Prostate gland (tissue), 2 donors: ENCODE results near the gene NRAP. TPM values are rescaled to one million over a fixed set of nuclear protein-coding genes. Genes with fewer than 3 reads are reported as not detected.

ENCODE experiments used
- DNase-seq: peaks from one replicate; pipeline ENCODE4 v3.0.0-alpha.2; 2019; ENCODE audit warnings: low spot score
- H3K27ac ChIP-seq, 2 donors: fragments of 200-600 bp; sonication (generic); 2 replicates each; pipeline ENCODE4 v1.5.1; 2017 to 2019
- H3K27me3 ChIP-seq: fragments of 200-600 bp; sonication (generic); replicated peaks from 2 replicates; pipeline ENCODE4 v1.5.1; 2019; ENCODE audit not compliant: insufficient read depth
- H3K36me3 ChIP-seq, 2 donors: fragments of 200-600 bp; sonication (generic); 1 replicate in 1 of 2; 2 replicates in 1 of 2; pipeline versions ENCODE4 v1.5.1 to v1.8.1; 2017 to 2019
- H3K4me1 ChIP-seq: fragments of 200-600 bp; sonication (generic); replicated peaks from 2 replicates; pipeline ENCODE4 v1.5.1; 2019
- H3K4me3 ChIP-seq, 2 donors: fragments of 200-600 bp; sonication (generic); 2 replicates each; pipeline ENCODE4 v1.5.1; 2017 to 2019
- H3K9me3 ChIP-seq: fragments of 200-600 bp; sonication (generic); 2 replicates; pipeline ENCODE4 v1.5.1; 2017
- POLR2A ChIP-seq: fragments of 450-650 bp; IDR thresholded peaks from one replicate; pipeline ENCODE4 v1.6.1; 2016; ENCODE audit warnings: antibody characterized with exemption, mild to moderate bottlenecking
- POLR2AphosphoS5 ChIP-seq: sonication (generic); formaldehyde crosslinking; IDR thresholded peaks from one replicate; pipeline ENCODE4 v1.6.1; 2017; ENCODE audit warnings: antibody characterized with exemption
- WGBS: methylation state at CpG from one replicate; pipeline ENCODE4 v1.1.5; 2018; 5-methylcytosine and 5-hydroxymethylcytosine counted together
- intact Hi-C: fragments of 100-400 bp; cut with DNase I; formaldehyde crosslinking; loops from one replicate; pipeline ENCODE4 v1.14.2; 2022
- total RNA-seq, 2 donors: library from RNA; depleted of rRNA; stranded (reverse); fragments of >200 nt; gene quantifications; one replicate each; pipeline ENCODE4 v1.1.0, GENCODE V29; 2016
- TF ChIP-seq, protein P1 (sequence below), 4 experiments: fragments of 200-600 bp in 2 of 4; fragments of 450-650 bp in 2 of 4; sonication (generic) in 2 of 4; IDR thresholded peaks; 1 replicate in 3 of 4; 2 replicates in 1 of 4; pipeline ENCODE4 v1.5.1; 2016 to 2019; ENCODE audit warnings: antibody characterized with exemption in 4 of 4, mild to moderate bottlenecking in 2 of 4, moderate library complexity in 2 of 4

NRAP gene
- total RNA-seq, 2 donors from 2014 or later = 0.85 to 11.2 TPM

GRCh38 chr10:113651898-113652297 lies 11.9 kb downstream of the NRAP start:
- Histone ChIP-seq H3K27me3 (no peaks in the 10 kb centered on the region), H3K4me1 (no peaks in the 10 kb centered on the region), H3K27ac (no peak overlapping the region), H3K4me3 (no peak overlapping the region), H3K36me3 (no peaks in the 10 kb centered on the region), H3K9me3 (no peaks in the 10 kb centered on the region)
- TF ChIP-seq POLR2A = no peak
- no peak for TF ChIP-seq POLR2AphosphoS5
- TF ChIP-seq, protein P1, sequence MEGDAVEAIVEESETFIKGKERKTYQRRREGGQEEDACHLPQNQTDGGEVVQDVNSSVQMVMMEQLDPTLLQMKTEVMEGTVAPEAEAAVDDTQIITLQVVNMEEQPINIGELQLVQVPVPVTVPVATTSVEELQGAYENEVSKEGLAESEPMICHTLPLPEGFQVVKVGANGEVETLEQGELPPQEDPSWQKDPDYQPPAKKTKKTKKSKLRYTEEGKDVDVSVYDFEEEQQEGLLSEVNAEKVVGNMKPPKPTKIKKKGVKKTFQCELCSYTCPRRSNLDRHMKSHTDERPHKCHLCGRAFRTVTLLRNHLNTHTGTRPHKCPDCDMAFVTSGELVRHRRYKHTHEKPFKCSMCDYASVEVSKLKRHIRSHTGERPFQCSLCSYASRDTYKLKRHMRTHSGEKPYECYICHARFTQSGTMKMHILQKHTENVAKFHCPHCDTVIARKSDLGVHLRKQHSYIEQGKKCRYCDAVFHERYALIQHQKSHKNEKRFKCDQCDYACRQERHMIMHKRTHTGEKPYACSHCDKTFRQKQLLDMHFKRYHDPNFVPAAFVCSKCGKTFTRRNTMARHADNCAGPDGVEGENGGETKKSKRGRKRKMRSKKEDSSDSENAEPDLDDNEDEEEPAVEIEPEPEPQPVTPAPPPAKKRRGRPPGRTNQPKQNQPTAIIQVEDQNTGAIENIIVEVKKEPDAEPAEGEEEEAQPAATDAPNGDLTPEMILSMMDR (IDR thresholded peaks at IDR 0.05) = no peak
- intact Hi-C loops = no loop called here
- DNase-seq = no peak
- WGBS = 38% methylated on average over 1 of the region's 1 CpG

- no peak overlapping the region for H3K4me3 ChIP-seq
- no peaks in the 10 kb centered on the region for H3K4me1 ChIP-seq
- no peaks in the 10 kb centered on the region for H3K9me3 ChIP-seq
- 95% methylated on average over 2 of the region's 2 CpGs for WGBS
- no peak for DNase-seq
- TF ChIP-seq, protein P1 (IDR thresholded peaks at IDR 0.05) = no peak
- no peak for TF ChIP-seq POLR2A
- no peak for TF ChIP-seq POLR2AphosphoS5
- intact Hi-C loops = no loop called here
- H3K27me3 ChIP-seq = no peaks in the 10 kb centered on the region
- no peak overlapping the region for H3K27ac ChIP-seq
- H3K36me3 ChIP-seq = no peaks in the 10 kb centered on the region
These were observed 12.8 kb downstream of the NRAP start for GRCh38 chr10:113651021-113651420.

DNA sequence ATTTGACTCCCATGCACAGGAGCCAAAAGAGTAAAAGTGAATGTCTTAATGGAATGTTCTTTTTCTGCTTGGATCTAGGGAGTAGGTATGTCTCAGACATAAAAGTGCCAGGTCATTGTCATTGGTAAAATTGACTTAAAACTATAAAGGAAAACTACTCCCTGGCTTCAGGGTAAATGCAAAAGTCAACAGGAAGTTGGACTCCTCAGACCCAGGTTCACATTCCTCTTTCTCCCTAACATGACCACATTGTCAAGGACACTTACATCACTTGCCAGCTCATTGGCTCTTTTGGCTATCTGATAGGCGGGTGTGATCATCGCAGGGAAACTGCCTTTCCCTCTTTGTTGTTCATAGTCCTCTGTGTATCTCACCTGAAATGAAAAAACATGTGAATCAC lies 13.7 kb downstream of the NRAP start:
- no peak for TF ChIP-seq POLR2AphosphoS5
- TF ChIP-seq, protein P1 (IDR thresholded peaks at IDR 0.05) = no peak
- no peak for TF ChIP-seq POLR2A
- Histone ChIP-seq H3K9me3 (no peaks in the 10 kb centered on the region), H3K27me3 (no peaks in the 10 kb centered on the region), H3K4me1 (no peaks in the 10 kb centered on the region), H3K27ac (no peak overlapping the region), H3K4me3 (no peak overlapping the region), H3K36me3 (no peaks in the 10 kb centered on the region)
- intact Hi-C loops = no loop called here
- WGBS = 94% methylated on average over 2 of the region's 2 CpGs
- DNase-seq = no peak

GRCh38 chr10:113648478-113648877 lies 15.4 kb downstream of the NRAP start:
- H3K36me3 ChIP-seq = no peaks in the 10 kb centered on the region
- 56% methylated on average over 3 of the region's 3 CpGs for WGBS
- no peak for DNase-seq
- TF ChIP-seq, protein P1 (IDR thresholded peaks at IDR 0.05) = no peak
- TF ChIP-seq POLR2AphosphoS5 = no peak
- TF ChIP-seq POLR2A = no peak
- H3K4me1 ChIP-seq = no peaks in the 10 kb centered on the region
- H3K4me3 ChIP-seq = no peak overlapping the region
- intact Hi-C loops = no loop called here
- no peaks in the 10 kb centered on the region for H3K27me3 ChIP-seq
- H3K9me3 ChIP-seq = no peaks in the 10 kb centered on the region
- H3K27ac ChIP-seq = no peak overlapping the region

- Histone ChIP-seq H3K9me3 (no peaks in the 10 kb centered on the region), H3K4me1 (no peaks in the 10 kb centered on the region), H3K27me3 (no peaks in the 10 kb centered on the region), H3K4me3 (no peak overlapping the region), H3K27ac (no peak overlapping the region), H3K36me3 (no peaks in the 10 kb centered on the region)
- no peak for DNase-seq
- 74% methylated on average over 3 of the region's 3 CpGs for WGBS
- intact Hi-C loops = no loop called here
- no peak for TF ChIP-seq POLR2AphosphoS5
- TF ChIP-seq, protein P1 (IDR thresholded peaks at IDR 0.05) = no peak
These were observed 16.0 kb downstream of the NRAP start for GRCh38 chr10:113647812-113648211.
